ENCODE measurements around the gene DPP6.

DPP6 gene

DNA sequence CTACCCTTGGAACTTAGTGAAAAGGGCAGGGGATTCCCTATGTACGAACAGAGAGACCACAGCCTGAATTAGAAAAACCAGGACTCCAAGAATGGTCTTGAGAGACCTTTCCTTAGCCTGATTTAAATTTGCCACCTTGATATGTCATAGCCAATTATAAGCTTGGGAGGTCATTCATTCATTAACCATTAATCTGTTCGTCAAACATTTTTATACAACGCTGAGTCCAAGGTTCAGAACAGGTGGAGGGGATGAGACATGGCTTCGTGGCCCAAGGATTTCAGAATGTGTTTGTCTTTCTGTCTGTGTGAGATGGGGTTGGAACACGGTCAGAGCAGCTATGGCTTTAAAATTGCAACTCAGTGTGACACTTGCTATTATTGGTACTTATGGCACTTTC, 792.8 kb downstream of the DPP6 start:
- DNase-seq = no peak

DNA sequence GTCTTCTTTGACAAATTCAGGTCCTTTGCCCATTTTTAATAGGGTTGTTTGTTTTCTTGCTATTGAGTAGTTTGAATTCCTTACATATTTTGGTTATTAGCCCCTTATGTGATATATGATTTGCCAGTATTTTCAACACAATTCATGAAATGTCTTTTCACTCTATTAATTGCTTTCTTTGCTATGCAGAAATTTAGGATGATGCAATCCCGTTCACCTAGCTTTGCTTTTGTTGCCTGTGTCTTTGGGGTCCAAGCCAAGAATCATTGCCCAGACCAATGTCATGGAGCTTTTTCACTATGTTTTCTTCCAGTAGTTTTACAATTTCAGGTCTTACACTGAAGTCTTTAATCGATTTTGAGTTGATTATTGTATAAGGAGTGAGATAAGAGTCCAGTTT, 796.3 kb downstream of the DPP6 start:
- DNase-seq = no peak

DNA sequence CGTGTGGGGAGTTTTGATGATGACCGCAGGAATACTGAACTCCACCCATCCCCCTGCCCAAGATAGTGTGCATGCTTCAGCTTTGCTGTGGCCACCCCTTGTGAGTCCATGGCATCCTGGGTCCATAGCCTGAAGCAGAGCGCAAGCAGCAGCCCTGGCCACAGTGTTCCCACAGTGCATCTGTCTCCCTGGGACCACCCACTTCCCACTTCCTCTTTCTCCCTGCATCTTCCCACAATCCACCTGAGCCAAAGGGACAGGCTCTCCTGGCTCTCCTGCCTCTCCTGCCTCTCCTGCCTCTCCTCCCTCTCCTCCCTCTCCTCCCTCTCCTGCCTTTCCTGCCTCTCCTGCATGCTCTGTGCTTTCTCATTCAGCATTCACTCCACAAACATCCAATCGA, 800.0 kb downstream of the DPP6 start:
- DNase-seq = no peak

DNA sequence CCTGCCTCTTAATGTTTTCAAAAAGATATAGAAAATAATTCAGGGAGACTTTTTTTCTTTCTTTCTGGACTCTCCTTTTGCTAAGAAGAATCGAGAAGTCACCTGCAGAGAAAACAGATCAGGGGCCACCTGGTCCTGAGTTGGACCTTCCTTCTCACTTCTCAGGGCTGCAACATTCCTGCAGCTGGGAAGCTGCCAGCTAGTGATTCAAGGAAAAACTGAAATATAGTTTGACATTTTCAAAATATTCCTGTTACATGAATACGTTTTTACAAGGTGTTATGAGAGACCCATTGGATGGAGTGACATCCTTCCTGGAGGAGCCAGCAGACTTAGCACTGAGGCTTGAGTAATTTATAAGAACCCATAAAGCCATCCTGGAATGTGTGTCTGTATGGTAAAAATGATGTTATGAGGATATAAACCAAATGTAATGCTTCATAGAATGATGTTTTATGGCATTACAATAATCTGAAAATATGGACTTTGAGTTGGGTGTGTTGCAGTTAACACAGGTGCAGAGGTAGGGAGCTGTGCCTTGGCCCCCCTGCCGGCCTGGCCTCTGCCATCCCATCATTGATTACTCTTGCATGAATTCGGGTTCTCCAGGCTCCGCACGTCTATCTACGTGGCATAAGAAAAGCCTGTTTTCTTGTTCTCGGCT, 801.0 kb downstream of the DPP6 start:
- DNase-seq = no peak

DNA sequence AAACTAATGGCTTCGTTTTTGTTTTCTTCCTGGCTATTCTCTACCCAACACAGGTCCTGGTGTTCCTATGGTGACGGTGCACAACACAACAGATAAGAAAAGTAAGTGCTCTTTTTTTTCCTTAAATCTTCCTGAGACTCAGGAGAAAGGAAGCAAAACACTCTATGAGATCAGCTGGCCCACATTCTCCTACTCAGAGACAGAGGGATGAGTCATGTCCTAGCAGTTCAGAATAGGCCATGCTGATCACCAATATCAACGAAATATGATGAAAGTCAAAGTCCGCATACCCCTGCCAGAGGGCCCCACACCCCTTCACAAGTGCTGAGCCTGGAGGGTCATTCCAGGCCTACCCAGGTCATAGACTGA, 801.5 kb downstream of the DPP6 start:
- no peak for DNase-seq

DNA sequence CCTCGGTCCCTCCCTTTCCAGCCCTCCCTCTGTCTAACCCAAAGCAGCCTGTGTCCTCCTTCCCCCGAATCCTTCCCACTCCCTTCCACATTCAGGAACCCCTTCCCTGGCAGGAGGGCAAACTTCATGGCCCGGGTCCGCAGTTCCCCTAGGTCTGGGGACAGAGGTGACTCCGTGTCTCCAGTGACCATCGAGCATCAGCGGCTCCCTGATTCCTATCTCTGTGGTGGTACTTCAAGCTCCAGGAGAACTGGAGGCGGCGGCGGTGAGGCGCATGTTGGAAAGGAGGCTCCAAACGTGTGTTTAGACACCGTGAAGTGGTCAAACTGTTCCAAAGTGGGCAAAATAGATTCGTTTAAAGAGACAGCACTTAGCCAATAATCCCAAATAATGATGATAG, 802.6 kb downstream of the DPP6 start:
- no peak for DNase-seq

DNA sequence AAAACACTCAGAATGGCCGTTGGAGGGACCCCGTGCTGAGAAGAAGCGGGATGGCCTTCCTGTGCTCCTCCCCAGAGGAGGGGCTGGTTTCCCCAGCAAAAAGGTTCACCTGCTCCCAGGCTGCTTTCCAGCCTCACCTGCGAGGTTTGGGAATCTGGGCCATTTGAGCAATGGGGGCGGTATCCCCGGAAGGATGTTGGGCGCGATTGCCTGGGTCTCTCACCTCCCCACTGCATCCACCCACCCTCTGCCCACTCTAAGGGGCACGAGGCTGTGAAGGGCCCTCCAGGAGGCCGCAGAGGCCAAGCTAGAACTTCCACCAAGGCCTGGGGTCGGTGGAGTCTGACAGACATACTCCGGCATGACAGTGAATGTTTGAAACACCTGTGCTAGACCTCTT, 803.2 kb downstream of the DPP6 start:
- no peak for DNase-seq

DNA sequence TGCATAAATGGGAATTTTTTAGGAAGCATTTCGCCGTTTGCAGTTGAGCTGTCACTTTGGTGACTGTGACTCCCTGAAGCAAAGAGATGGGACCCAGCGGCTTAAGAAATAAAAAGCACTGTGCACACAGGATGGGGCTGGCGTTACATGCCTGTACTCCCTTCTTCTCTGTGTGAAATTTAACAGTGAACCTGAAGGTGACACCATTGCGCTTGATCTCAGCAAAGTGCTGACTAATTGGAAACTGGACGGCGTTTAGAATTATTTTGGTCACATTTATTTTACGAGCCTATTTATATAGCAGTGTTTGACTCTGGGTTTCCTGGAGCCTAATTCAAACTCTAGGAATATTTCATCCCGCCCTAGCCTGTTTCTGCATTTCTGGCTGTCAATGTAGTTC, 804.5 kb downstream of the DPP6 start:
- no peak for DNase-seq

DNA sequence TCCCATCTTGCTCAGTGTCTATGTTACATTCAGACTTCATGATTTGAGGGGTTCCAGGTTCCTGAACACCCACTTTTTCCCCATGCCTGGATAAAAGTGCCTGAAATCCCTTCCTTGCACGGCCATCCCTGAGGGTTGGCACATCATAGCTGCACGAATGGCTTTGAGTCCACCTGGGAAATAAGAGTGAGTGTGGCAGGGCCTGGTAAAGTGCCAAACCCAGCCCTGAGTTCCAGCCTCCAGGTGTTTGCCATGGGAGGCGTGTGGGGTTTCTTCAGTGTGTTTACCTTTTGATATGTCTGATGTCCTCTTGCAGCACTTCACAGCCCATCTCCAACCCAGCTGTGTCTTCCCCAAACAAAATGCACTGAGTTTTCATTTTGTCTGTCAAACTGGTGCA, 805.0 kb downstream of the DPP6 start:
- no peak for DNase-seq

DNA sequence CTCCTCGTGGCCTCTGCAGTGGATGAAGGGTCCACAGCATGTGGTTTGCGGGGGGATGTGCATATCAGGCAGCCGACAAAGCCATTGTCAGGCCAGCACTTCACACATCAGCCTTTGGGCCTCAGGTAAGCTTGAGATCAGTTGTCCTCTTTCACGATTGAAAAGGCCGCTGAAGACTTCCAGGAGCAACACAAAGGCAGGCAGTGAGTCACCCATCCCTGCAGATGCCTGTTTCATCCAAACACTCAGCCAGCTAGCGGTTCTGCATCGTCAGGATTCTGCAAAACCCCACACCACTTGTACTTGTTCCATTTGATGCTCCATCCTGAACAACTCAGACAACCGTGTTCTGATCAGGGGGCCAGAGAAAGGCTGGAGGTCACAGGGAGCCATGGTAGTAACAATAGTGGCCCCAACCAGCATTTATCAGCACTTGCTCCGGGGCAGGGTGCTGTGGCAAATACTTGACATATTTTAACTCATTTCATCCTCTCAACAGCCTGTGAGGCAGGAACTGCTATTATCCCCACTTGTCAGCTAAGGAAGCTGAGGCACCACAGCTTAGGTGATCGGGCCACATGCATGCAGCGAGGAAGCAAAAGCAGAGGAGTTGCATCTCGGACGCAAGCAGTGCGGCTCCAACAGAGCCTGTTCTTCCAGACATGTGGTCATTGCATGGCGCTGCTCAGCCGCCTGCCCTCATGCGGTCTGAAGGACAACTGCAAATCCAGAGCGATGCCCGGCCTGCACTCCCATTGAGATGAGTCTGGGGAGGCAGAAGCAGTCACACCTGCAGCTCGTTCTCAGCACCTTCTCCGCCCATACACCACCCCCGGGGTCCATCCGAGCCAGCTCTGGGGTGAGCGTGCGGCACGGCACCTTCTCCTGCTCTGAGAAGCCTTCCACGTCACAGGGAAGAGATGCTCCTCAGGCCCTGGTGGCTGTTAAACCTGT, 805.8 kb downstream of the DPP6 start:
- DNase-seq = no peak

DNA sequence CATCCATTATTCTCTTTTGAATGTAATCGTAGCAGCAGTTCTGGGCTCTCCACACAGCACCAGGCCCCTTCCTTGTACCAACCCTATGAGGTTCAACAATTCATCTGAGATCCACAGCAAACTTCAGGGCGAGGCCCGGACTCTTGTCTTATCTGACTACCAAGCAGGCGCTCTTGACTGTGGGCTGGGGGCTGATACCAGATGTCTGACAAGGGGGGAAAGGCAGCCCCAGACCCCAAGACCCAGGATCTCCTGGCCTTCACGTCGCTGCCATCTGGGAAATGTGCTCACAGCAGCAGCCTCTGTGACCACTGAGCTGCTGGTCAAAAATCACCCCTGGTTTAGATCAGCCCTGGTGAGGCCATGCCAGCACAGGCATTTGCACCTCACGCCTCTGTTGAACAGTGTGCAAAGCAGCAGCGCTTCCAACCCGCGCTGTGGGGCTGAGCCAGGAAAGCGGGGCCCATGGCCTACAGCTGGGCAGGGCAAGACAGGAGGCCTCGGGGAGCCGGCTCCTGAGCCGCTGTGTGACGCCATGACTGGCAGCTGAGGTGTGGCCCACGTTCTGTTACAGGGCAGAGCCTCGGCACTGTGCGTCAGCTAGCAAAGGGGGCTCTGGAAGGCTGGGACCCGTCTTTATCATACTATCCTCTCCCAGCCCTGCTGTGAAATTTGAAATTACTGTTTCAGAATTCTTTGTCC, 806.8 kb downstream of the DPP6 start:
- no peak for DNase-seq

DNA sequence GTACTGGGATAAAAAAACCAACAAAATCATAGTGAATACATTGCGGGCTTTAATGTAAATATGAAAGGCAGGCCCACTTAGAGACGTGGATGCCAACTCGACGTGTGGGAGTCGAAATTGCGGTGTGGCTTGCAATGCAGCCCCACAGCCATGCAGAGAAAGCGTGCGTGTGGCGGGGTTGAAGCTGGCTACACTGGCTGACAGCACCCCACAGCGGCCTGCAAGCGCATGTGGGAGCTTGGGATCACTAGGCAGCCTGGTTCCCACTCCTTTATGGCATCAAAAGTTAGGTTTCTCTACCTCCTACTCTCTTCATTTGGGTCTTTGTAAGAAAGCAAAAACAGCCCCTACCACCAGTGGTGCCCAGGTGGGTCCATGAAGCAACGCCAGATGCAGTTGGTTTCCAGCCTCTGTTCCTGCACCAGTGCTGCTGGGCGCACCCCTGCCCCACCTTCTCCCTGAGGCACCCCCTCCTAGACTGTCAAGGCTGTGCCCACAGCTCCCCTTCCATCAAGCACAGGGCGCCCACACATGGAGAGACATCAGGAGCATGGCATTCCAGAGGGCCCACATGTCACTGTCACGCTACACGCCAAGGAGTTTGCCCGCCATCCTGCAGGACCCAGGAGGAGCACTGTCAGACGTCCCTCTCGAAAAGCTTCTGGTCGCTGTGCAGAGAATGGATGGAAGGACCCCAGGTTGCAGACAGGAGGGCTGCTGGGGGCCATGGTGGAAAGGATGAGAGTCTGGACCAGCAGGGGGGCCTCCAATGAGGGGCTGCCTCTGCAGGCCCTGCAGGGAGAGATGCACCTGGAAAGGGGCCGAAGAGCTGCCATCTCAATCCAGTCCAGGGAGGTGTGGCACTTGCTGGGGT, 807.8 kb downstream of the DPP6 start:
- DNase-seq = no peak

DNA sequence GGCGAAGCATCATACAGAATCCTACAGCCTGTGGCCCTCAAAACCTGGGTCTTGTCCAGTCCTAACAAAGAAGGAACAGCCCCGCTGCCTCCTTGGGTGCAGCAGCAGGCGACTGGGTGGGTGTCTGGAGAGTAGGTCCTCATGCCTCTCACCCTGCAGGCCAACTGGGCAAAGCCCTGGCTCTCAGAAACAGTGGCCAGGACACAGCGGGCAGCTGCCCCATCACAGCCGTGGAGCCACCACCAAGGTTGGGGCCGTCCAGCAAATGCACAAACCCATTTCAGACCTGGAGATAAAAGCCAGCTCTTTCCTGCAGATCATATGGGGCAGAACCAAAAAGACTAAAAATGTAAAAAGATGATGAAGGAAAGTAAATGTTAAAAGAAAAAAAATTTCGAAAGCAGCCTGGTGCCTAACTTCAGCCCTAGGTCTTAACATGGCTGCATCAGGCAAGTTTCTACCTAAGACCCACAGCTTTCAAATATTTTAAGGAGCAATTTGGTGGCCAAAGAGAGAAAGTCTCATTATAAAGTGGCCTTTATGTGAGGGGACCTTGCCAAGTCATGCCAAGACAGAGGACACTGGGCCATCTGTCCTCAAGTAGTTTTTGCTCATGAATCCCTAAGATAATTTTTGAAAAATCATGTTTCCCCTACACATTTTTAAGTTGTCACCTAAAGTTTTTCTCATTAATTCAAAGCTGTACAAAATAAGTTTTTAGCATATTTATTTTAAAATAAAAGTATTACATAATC, 808.6 kb downstream of the DPP6 start:
- no peak for DNase-seq

DNA sequence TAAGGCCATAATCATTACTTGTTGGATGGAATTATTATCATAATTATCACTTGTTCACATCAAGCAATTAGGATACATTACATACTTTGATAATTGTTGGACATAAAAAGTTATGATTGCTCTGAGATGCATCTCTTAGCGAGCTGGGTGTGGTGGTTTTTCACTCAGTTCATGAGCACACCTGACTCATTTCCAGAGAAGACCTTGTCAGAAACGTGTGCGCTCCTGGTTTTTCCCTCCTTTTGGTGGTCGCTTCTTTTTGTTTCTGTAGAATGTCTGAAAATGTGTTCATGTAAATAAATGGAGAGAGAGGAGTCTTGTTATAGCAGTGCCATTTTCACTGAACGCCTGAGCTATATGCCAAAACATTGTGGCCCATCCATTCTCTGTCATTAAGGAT, 809.4 kb downstream of the DPP6 start:
- no peak for DNase-seq

DNA sequence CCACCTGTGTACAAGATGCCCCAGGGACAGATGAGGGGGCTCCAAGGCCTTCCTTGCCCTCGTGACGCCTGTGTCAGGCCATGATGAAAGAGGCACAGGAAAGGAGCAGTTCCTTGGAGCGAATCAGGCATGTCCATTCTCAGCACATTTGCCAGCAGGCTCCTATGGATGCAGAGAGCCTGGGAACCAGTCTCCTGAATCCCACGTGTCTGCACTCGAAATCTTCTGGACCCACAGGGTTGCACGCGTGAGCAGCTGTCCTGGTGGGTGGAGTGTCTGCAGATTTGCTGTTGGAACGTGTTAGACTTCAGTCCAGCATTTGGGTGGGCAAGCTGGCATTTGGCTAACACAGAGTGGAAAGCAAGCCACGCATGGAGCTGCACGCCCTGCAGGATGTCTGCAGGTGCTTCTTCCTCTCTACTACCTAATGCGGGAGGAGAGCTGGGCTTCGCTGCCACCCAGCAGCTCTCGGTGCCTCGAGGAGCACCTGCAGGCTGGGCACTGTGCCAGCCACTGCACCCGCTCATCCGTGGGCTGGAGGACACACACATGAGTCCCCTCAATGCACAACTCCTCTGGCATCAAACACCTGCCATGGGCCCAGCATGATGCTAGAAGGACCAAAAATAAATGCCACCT, 810.1 kb downstream of the DPP6 start:
- no peak for DNase-seq

DNA sequence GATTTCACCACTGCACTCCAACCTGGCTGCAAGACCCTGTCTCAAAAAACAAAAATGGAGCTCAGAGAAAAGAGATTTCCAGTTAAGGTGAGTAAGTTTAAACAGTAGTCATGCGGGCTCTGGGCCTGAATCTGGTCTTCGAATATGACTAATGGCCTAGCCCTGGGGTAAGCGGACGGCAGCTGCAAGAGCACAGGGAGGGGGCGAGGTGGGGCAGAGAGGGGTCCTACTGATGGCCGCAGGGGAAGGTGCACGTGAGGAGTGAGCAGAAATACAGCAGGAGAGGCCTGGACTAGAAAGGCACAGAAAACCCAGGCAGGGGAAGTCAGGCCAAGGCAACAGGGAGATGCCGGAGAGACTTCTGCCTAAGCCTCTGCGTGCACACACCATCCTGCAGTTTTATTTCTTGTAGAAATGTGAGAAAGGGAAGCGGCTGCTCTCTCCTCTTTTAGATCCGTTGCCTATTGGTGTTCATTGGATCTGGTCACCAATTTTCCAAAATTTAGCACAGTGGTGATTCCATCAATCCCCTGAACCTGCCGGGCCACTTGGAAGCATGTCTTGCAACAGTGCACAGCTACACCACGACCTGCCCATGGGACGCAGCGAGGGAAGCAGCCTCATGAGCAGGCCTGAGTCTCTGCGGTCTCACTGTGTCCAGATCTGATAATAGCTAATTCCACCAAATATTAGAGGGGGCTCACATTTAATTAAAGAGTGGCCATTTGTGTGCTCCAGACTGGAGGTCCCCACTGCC, 811.7 kb downstream of the DPP6 start:
- DNase-seq = no peak

DNA sequence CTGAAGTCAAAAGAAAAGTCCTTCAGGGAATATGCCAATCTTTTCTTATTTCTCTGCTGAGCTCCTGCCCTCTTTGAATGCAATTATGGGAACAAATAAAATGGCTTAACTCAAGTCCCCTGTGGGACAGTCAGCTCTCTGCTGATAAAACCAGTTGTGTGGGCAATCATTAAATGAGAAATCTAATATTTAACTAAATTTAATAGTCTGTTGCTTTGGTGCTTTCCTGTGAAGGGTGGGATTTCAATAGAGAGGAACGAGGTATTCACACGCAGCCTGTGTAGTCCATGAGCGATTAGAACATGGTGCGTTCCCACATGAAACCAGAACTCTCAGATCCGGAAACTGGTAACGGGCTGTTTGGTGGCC, 812.3 kb downstream of the DPP6 start:
- no peak for DNase-seq

DNA sequence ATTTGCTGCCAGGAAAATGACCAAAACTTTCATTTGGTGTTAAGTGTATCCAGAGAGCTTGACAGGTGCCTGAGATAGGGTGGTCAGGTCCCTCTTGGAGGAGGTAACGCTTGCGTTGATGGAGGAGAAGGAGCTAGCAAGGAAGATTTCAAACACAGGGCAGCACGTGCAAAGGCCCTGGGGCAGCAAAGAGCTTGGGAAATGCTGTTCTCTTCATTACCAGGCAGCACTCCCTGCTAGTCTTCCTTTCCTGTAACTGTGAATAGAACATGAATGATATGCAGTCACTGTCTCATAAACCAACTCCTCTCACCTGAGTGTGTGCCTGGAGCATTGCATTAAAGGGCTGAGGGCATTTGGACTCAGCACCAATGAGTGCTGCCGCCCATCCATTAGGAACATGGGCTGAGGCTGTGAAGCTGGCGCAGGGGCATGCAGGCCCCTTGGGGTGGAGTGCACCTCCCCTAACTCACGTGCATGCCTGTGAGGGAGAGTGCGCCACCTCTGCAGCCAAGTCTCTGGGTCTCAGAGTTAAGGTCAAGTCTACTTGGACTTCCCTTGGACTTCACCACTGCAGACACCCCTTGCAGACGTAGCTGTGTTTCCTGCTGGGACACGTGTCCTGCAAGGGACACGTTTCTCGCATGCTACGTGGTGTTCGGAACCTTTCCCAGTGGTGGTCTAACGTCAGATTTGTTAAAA, 813.9 kb downstream of the DPP6 start:
- no peak for DNase-seq

DNA sequence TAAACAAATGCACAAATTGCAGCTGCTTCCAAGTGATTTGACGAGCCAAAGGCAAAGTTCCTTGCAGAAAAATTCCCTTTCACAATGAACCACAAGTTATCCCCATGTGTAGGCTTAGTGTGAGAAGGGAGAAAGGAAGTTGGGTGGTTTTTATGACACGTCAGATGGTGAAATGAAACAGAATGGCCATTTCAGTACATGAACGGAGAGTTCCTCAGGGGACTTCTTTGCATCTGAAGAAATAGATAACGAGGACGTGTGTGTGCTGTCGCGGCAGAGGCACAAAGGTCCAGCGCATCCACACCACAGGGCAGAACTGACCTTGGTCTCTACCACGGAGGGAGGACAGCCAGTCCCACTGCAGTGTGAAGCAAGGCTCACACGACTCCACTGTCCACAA, 814.9 kb downstream of the DPP6 start:
- DNase-seq = no peak

DNA sequence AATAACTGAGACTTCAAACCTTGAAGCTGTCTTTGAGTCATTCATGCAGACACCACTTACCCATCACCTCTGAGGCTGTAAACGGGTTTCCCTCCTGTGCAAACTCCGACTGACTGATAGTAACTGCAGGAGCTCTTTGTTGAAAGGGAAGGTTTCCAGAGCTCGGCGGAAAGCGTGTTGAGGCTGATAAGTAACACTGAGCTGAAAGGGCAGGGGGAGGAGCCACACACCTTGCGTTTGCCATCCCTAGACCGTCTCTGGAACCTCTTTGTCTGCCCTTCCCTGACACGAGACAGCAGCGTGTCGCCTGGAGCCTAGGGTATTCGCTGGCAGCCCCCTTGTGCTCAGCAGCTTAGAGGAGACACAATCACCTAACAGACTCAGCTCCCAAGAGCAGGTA, 816.7 kb downstream of the DPP6 start:
- DNase-seq = no peak
